DMS 273 (cell line): Measurements from ENCODE around the gene ZC3HAV1.
A peak's percentile ranks its signal among the peaks of the same experiment; 100 is the strongest.
"Not testable (repeated sequence)": the region's sequence is repeated elsewhere in the genome, so short reads cannot be mapped to it uniquely, and the experiment has no call there.

Experiments used
- DNase-seq: peaks from one replicate; lab custom pipeline; 2025; ENCODE audit not compliant: unreplicated experiment; lab: John Stamatoyannopoulos, UW

The ZC3HAV1 gene

GRCh38 chr7:139025861-139026260 lies 83.7 kb downstream of the ZC3HAV1 start:
- not testable (repeated sequence) for DNase-seq

GRCh38 chr7:139023076-139023475 lies 86.4 kb downstream of the ZC3HAV1 start:
- no peak for DNase-seq

- no peak for DNase-seq
Measured at GRCh38 chr7:139022286-139022685, 87.2 kb downstream of the ZC3HAV1 start.

GRCh38 chr7:139018910-139019309 lies 90.6 kb downstream of the ZC3HAV1 start:
- DNase-seq, result peak; percentile 21

DNA sequence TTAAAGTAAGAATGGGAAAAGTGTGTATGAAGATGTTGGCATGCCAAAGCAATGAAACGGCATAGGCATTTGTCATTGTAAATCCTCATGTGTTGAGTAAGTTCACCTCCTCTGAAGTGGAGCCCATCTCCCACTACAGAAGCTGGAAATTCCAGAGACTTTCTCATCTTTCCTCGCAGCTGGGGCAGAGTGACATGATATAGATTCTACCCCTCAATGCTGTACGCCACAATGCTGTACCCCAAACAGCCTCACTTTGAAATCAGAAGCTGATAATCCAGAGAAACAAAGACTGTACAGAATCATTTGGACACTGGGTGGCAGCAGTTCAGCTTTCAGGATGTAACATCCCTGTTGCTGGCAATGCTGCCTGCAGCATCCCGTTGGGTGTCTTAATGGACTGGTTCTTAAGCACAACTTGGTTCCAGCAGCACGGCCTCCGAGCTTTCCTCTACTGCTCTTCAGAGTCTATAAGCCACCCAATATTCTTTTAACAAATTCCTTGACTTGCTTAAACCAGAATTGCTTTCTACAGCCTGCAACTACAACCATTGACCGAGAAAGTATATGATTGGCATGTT lies 92.5 kb downstream of the ZC3HAV1 start:
- DNase-seq, result peak; percentile 91

DNA sequence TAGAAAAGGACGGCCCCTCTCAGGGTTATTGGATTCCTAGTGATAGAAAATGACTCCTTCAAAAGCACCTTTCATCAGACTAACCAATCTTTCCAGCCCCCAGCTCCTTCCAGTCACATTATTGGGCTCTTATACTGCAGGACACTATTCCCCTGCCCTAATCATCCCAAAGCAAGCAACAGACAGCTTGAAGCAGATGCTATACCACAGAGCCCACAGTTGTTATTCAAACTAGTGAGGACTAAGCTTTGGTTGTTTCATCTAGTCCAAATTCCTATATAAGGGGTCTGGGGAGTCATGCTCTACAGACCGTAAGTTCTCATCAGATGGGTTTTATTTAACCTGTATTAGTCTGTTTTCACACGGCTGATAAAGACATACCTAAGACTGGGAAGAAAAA lies 98.1 kb downstream of the ZC3HAV1 start:
- DNase-seq, result no peak

- DNase-seq, result no peak
Measured at GRCh38 chr7:139004321-139005090, 105.0 kb downstream of the ZC3HAV1 start.

DNA sequence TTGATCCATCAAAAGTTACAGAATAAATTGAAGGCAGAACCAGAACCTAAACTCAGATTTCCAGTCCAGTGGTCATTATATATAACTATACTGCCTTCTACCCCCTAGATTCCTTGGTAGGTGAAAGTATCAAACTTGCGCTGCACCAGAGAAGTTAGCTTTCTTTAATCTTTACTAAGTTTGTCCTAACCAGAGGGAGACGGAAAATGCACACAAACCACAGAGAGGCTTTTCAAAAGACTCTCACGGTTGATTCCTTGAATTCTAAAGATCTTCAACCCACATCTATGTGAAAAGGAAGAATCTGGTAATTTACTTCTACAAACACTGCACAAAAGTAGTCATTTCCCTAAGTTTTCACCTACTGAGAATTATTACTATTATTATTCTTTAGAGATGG lies 110.1 kb downstream of the ZC3HAV1 start:
- DNase-seq, result no peak
